GM12878 (cell line): ENCODE data around the gene CLBA1. TPM values are rescaled to one million over a fixed set of nuclear protein-coding genes. Genes with fewer than 3 reads are reported as not detected.

Experiments
- ATAC-seq: fragments of 200-7000 bp; cut with Tn5 transposase; 3 replicates; pipeline ENCODE4 v1.9.1; 2020; ENCODE audit warnings: mild to moderate bottlenecking, moderate library complexity
- BruUV-seq: library from RNA; stranded (reverse); fragments of 400-500 nt; replicated peaks from 2 replicates; lab custom pipeline; 2021; lab: Mats Ljungman, UMichigan
- CTCF ChIA-PET: fragments of 300-600 bp; sonication (Branson Sonifier 250); formaldehyde crosslinking; extraction: SDS; loops from one replicate; lab custom pipeline; 2021; ENCODE audit warnings: inconsistent platforms; lab: Yijun Ruan, JAX
- POLR2A ChIA-PET: fragments of 350-600 bp; formaldehyde crosslinking; extraction: SDS; loops from one replicate; lab custom pipeline; 2021; ENCODE audit warnings: inconsistent platforms; lab: Charles Lee
- RAD21 ChIA-PET: fragments of 300-600 bp; sonication (Branson Sonifier 250); formaldehyde crosslinking; loops from one replicate; lab custom pipeline; 2023; ENCODE audit warnings: antibody characterized with exemption; ENCODE audit not compliant: unreplicated experiment; lab: Charles Lee
- SMC1A ChIA-PET: fragments of 300-600 bp; sonication (Branson Sonifier 250); formaldehyde crosslinking; loops from one replicate; lab custom pipeline; 2023; ENCODE audit not compliant: unreplicated experiment, uncharacterized antibody; lab: Charles Lee
- DNase-seq: peaks from one replicate; pipeline ENCODE4 v3.0.0-alpha.2; 2011; ENCODE audit warnings: low read depth, low spot score
- FAIRE-seq: peaks from 3 replicates; lab custom pipeline; 2011; peaks lifted over from hg19 to GRCh38; lab: Jason Lieb, UNC
- H2AFZ ChIP-seq: 2 replicates; pipeline ENCODE4 v1.6.0; 2011; ENCODE audit warnings: low read depth, low read length, control low read depth; ENCODE audit not compliant: control insufficient read depth
- H3K27ac ChIP-seq: 2 replicates; pipeline ENCODE4 v1.5.1; 2011; ENCODE audit warnings: control low read depth; ENCODE audit not compliant: control insufficient read depth, insufficient read depth
- H3K27me3 ChIP-seq, 2 experiments: replicated peaks in 1 of 2; 2 replicates each; pipeline versions ENCODE4 v1.6.0 to v1.6.1; 2011; ENCODE audit warnings: low read length in 1 of 2; ENCODE audit not compliant: control insufficient read depth in 2 of 2, insufficient read depth in 2 of 2
- H3K36me3 ChIP-seq, 2 experiments: 2 replicates each; pipeline ENCODE4 v1.5.1; 2011; ENCODE audit warnings: low read length in 1 of 2; ENCODE audit not compliant: control insufficient read depth in 2 of 2, insufficient read depth in 2 of 2
- H3K4me1 ChIP-seq: 2 replicates; pipeline ENCODE4 v1.6.1; 2011; ENCODE audit warnings: mild to moderate bottlenecking, low read length, moderate library complexity, mixed read lengths; ENCODE audit not compliant: control insufficient read depth, insufficient read depth
- H3K4me2 ChIP-seq: 2 replicates; pipeline ENCODE4 v1.6.0; 2011; ENCODE audit warnings: control low read depth; ENCODE audit not compliant: control insufficient read depth, insufficient read depth
- H3K4me3 ChIP-seq: fragments of 200-600 bp; sonication (generic); 2 replicates; pipeline ENCODE4 v1.5.1; 2016
- H3K79me2 ChIP-seq: 2 replicates; pipeline ENCODE4 v1.6.0; 2011; ENCODE audit warnings: low read length; ENCODE audit not compliant: control insufficient read depth, insufficient read depth
- H3K9ac ChIP-seq: 2 replicates; pipeline ENCODE4 v1.8.0; 2011; ENCODE audit warnings: low read length, control low read depth, mixed read lengths; ENCODE audit not compliant: control insufficient read depth, insufficient read depth
- H3K9me3 ChIP-seq: replicated peaks from 3 replicates; pipeline ENCODE4 v1.5.1; 2011; ENCODE audit warnings: mild to moderate bottlenecking, low read length; ENCODE audit not compliant: control insufficient read depth, insufficient read depth
- H4K20me1 ChIP-seq: 2 replicates; pipeline ENCODE4 v1.6.0; 2011; ENCODE audit not compliant: control insufficient read depth, insufficient read depth
- CTCF ChIP-seq, 3 experiments: IDR thresholded peaks in 2 of 3; conservative IDR thresholded peaks in 1 of 3; 2 replicates each; pipeline ENCODE4 v1.5.1; 2011; ENCODE audit warnings: low read depth in 3 of 3, low read length in 3 of 3, mild to moderate bottlenecking in 3 of 3, control low read depth in 2 of 3, moderate library complexity in 2 of 3, inconsistent platforms in 1 of 3, mixed read lengths in 1 of 3; ENCODE audit not compliant: control insufficient read depth in 2 of 3, insufficient read depth in 1 of 3; ENCODE audit errors: extremely low read depth in 1 of 3
- MAX ChIP-seq: IDR thresholded peaks from 2 replicates; pipeline ENCODE4 v1.6.1; 2012; ENCODE audit warnings: low read depth, low read length, improper control_type of control experiment
- NFXL1 ChIP-seq: fragments of 450-650 bp; IDR thresholded peaks from 2 replicates; pipeline ENCODE4 v1.6.1; 2017; ENCODE audit warnings: antibody characterized with exemption, mild to moderate bottlenecking, borderline replicate concordance
- POLR2AphosphoS5 ChIP-seq: IDR thresholded peaks from 2 replicates; pipeline ENCODE4 v1.6.1; 2011; ENCODE audit warnings: mild to moderate bottlenecking, low read length, inconsistent platforms
- RBBP5 ChIP-seq: fragments of 200-600 bp; sonication (generic); conservative IDR thresholded peaks from 2 replicates; pipeline ENCODE4 v1.6.1; 2016
- SMC3 ChIP-seq: IDR thresholded peaks from 2 replicates; pipeline ENCODE4 v1.6.1; 2011; ENCODE audit warnings: low read length, improper control_type of control experiment, borderline replicate concordance
- ZNF384 ChIP-seq: IDR thresholded peaks from 2 replicates; pipeline ENCODE4 v1.6.1; 2012; ENCODE audit warnings: low read depth, mild to moderate bottlenecking, low read length, improper control_type of control experiment, borderline replicate concordance
- WGBS: methylation state at CpG from one replicate; pipeline ENCODE4 v1.1.6; 2016; ENCODE audit warnings: low lambda C conversion rate; ENCODE audit not compliant: insufficient replicate concordance, insufficient coverage; ENCODE audit errors: missing lambda C conversion rate; 5-methylcytosine and 5-hydroxymethylcytosine counted together
- in situ Hi-C: fragments of 300-500 bp; cut with MboI; formaldehyde crosslinking; loops from 9 replicates; pipeline ENCODE4 v1.14.3; 2018; ENCODE audit warnings: mixed read lengths
- intact Hi-C: fragments of 100-400 bp; cut with micrococcal nuclease; formaldehyde crosslinking; loops from one replicate; pipeline ENCODE4 v1.14.2; 2022; ENCODE audit not compliant: unreplicated experiment
- polyA plus RNA-seq, 11 experiments: library from polyadenylated mRNA; depleted of rRNA in 4 of 11; unstranded in 6 of 11; stranded (reverse) in 5 of 11; fragments of >200 nt; fragmentation: Nextera tagmentation in 4 of 11; fragmentation: Illumina TruSeq in 1 of 11; extraction: Ambion mirVana in 4 of 11; extraction: Trizol in 1 of 11; gene quantifications; 1 replicate in 1 of 11; 2 replicates in 10 of 11; pipeline versions ENCODE4 v1.2.1 to v1.2.3, GENCODE V29; 2011 to 2016; ENCODE audit warnings: inconsistent platforms in 2 of 11, missing spikeins in 2 of 11, low read depth in 1 of 11
- total RNA-seq, 4 experiments: library from RNA; depleted of rRNA in 3 of 4; stranded (reverse); fragments of >200 nt in 3 of 4; fragmentation: Illumina TruSeq in 1 of 4; extraction: Trizol in 1 of 4; gene quantifications; 2 replicates each; pipeline versions ENCODE4 v1.2.1 to v1.2.3, GENCODE V29; 2013 to 2021

Gene CLBA1
- total and polyA plus RNA-seq, 10 of the 15 experiments (the other 5 are each of a cell fraction or from before 2014, with no cell fraction given): 0.07 to 1.1 (median 0.62) TPM; not detected in 1

- TF ChIP-seq POLR2AphosphoS5 (no peak), NFXL1 (no peak), SMC3 (no peak), MAX (no peak), CTCF (IDR thresholded peaks at IDR 0.05 in 2 of 3, conservative IDR thresholded peaks at IDR 0.05 in 1 of 3; ENCODE audit: control insufficient read depth in 2 of 3, extremely low read depth in 1 of 3, insufficient read depth in 1 of 3, low read depth in 3 of 3, low read length in 3 of 3) (no peak), RBBP5 (no peak), ZNF384 (no peak)
- Histone ChIP-seq H4K20me1 (no peaks in the 10 kb centered on the region), H3K9ac (no peak overlapping the region), H3K9me3 (no peaks in the 10 kb centered on the region), H3K79me2 (no peaks in the 10 kb centered on the region), H3K4me3 (no peak overlapping the region), H3K27me3 (no peaks in the 10 kb centered on the region), H3K4me1 (no peaks in the 10 kb centered on the region), H3K4me2 (no peak overlapping the region), H3K27ac (no peak overlapping the region), H3K36me3 (no peaks in the 10 kb centered on the region), H2AFZ (no peak overlapping the region)
- FAIRE-seq: no peak
- in situ Hi-C loops: no loop called here
- 66% methylated on average over 16 of the region's 16 CpGs for WGBS
- no peak for ATAC-seq
- DNase-seq: no peak
- CTCF ChIA-PET: interaction anchor here (0.5 to 1.8 kb wide), 3 partner anchors 16 to 55 kb away, joined by 3 to 4 read pairs (median 3); no protein-coding TSS in a partner anchor
- intact Hi-C loops: no loop called here
- SMC1A ChIA-PET: interaction anchor here (1.3 kb wide), 1 partner anchor 39 kb away, joined by 3 read pairs; no protein-coding TSS in a partner anchor
- no TSS peak for BruUV-seq
- POLR2A ChIA-PET: no interaction called here
- RAD21 ChIA-PET: no interaction called here
Measured at GRCh38 chr14:104989236-104989950, 3.8 kb downstream of the CLBA1 start.
